Measurements from ENCODE around the gene BANP. TPM values are rescaled to one million over a fixed set of nuclear protein-coding genes. Genes with fewer than 3 reads are reported as not detected.
"Not testable (repeated sequence)": the region's sequence is repeated elsewhere in the genome, so short reads cannot be mapped to it uniquely, and the experiment has no call there.

Gene BANP
- total RNA-seq, 2 donors from 2014 or later: 14.7 to 20.9 TPM

DNA sequence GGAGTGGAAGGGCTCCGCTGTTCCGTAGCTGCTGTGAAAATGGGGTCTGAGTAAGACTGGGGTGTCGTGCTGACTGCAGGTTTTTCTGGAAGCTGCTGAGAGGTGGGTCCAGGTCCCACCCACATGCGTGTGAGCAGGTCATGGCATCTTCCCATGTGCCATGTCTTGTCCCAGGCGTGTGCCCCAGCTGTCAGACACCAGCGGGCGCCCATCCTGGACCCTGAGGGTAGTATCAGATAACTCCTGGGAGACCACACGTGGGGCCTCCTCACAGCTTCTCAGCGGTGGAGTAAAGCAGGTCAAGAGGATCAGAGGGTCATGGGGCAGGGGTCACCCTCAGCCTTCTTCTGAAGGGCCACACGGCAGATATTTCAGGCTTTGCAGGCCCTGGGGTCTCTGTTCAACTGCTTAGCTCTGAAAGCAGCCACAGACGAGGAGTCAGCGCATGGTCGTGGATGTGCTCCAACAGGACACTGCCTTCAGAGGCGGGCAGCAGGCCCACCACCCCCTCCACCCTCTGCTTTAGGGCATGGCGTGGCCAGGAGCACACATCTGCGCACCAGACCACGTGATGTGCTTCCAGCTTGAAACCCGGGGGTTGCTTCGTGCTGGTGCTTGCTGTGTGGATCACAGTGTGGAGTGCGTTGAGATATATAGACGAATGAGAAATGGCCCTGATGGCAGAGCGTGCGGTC lies 68.7 kb downstream of the BANP start:
- intact Hi-C loops (cut with DNase I): no loop called here
- DNase-seq (ENCODE audit: low spot score): peak; percentile 78

DNA sequence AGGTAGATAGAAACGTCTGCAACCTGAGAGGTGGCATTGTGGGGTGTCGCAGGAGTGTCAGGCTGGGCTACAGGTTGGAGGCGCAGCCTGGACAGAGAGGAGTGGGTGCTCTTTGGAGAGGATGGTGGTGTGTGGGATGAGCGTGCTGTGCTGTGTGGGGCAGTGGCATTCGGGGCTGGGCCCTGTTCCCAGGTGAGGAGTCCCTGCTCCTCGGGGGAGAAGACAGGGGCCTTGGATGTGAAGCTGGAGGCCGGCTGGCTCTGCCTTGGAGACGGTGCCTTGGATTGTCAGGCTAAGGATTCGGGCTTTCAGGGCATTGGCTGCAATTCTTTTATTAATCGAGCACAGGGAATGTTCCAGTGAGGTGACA lies 69.3 kb downstream of the BANP start:
- DNase-seq (ENCODE audit: low spot score): peak; percentile 71
- intact Hi-C loops (cut with DNase I): no loop called here

DNA sequence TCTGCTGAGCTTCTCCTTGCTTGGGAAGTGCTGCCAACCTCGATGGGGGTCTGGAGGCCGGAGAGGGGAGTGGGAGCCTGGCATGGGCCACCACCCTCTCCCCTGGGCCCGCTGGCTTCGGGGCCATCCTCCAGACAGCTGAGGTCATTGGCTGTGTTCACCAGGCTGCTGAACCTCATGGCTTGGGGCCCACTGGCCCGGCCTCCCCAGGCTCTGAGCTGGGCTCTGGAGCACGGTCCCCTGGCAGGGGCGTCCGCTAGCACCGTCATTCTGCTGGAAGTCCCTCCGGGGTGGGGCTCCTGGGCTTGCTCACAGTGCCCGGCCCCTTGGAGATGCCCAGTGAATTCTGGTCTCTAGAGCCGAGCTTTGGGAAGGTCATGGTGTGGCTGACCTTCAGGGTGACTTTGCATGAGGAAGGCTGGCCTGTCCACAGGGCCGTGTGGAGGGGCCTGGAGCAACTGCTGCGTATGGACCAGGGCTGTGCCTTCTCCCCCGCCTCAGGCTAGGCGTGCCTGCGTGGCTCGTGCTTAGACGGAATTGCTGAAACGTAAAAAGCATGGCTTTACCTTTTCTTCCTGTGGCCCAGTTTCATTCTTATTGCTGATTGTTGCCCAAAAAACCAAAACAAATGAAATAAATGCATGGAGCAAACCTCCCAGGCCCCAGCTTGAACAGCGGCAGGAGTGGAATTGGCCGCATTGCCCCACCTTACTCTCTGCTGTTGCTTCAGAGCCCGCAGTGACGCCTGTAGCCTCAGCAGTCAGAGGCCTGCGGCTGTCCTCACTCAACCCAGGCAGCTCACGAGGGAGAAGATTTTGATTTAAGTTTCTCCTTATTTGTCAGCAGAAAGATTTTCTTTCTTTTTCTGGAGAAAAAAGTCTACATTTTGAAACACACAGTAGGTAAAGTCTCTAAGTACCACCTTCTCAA lies 70.1 kb downstream of the BANP start:
- intact Hi-C loops (cut with DNase I): not testable (repeated sequence)
- DNase-seq (ENCODE audit: low spot score): peak; percentile 91

DNA sequence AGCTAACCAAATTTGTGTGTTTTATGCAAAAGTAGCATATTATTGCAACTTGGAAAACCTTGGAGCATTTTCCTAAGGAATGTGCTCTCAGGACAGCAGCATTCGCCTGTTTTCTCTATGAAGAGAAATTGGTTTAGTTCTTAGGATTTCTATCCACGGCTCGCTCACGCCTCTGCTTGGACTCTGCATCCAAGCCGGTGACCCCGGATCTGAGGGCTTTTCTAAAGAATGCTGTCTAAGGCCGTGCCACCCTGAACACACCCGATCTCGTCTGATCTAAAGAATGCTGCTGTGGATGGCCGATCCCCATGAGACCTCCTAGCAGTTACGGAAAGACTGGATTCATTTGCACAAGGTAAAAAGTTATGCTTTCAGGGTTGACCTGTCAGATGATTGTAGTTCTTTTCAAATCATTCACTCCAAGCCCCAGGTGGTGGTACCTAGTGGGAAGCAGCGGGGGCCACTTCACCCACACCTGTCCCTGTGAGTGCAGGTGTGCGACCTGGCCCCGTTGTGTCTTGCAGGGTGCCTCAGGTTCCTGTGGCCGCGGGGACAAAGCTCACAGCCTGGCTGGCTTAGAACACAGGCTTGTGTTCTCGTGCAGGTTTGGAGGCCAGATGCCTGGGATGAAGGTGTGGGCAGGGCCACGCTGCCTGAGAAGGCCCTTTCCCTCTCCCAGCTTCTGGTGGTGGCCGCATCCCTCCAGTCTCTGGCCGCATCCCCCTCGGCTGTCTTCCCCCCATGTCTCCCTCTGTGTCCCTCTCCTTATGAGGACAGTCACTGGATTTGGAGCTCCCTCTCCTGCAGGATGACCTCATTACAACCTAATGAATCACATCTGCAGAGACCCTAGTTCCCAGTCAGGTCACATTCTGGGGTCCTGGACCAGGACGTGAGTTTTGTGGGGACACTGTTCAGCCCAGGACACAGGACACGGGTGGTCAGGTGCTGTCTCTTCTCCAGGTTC lies 71.1 kb downstream of the BANP start:
- intact Hi-C loops (cut with DNase I): no loop called here
- DNase-seq (ENCODE audit: low spot score): peak; percentile 70

DNA sequence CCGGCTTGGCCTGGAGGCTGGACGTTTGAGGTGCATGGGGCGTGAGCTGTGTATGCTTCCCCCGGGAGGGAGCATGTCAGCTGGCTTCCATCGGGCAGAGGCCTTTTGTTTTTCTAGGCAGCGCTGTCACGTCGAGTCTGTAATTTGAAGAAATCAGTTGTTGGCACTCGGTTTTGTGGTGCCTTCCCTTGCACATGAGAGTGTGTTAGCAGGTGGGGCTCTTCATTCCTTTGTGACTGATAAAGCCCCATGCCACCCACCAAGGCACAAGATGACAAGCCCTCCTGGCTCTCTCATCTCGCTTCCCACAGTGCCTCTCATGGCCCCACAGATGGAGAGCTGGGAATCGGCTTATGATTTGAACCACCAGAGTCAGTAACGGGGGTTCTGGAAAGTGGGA lies 72.1 kb downstream of the BANP start:
- intact Hi-C loops (cut with DNase I): no loop called here
- peak; percentile 26 for DNase-seq (ENCODE audit: low spot score)

DNA sequence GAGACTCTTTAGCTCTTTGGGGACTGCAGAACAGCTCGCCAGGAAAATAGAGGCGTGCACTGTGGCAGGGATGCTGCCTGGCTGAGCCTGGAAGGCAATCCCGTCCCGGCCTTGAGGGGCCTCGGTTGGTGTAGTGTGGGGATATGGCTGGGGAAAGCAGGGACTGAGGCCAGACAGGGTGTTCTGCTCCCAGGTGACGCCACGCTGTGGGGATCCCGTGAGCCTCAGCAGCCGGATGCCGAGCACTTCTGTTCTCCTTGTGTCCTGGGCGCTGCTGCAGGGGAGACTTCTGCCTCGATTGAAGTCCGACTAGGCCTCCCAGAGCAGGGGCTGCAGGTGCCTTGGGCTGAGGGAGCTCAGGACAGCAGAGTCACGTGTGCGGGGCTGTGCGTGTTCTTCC lies 72.6 kb downstream of the BANP start:
- intact Hi-C loops (cut with DNase I): no loop called here
- DNase-seq (ENCODE audit: low spot score): peak; percentile 80

DNA sequence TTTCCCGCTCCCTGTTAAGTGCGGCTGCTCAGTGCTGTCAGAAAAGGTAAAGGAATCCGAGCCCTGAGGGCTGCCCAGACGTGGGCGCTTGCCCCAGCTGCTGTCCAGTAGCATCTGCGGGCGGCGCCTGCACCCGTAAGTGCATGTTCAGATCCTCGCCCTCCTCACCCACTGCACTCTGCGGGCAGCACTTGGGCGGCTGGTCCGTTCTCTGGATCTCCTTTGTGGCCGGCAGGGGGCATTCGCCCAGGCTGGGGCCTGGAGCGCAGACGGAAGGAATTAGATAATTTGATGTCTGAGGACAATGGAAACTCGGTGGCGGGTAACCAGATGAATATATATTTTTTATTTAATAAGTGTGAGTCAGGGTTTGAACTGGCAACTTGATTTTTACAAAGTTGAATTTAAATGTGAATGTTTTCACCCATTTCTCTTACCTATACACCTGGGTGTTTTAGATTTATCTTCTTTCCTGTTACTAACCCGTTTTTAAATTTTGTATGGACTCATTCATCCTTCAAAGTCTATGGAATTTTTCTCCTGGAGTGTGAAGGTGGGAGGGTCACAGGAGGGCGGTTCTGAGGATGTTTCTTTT lies 73.4 kb downstream of the BANP start:
- peak; percentile 85 for DNase-seq (ENCODE audit: low spot score)
- intact Hi-C loops (cut with DNase I): not testable (repeated sequence)

DNA sequence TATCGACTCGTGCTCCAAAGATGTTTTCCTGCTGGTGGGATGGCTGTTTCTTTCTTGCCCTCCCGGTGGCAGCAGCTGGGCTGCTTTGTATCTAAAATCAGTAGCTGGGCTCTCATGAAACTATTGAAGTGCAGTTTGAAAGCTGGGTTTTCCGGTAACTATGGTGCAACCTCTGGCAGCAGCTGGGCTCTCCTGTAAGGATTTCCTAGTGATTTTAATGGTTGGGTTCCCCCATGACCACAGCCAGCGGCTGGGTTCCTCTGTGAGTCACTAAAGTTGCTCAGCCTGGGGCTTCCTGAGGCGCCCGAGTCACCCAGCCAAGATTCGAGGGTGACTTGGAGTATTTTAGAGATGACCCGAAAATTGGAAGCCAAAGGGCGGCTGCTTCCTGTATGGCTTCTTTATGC lies 73.9 kb downstream of the BANP start:
- intact Hi-C loops (cut with DNase I): not testable (repeated sequence)
- peak; percentile 94 for DNase-seq (ENCODE audit: low spot score)

DNA sequence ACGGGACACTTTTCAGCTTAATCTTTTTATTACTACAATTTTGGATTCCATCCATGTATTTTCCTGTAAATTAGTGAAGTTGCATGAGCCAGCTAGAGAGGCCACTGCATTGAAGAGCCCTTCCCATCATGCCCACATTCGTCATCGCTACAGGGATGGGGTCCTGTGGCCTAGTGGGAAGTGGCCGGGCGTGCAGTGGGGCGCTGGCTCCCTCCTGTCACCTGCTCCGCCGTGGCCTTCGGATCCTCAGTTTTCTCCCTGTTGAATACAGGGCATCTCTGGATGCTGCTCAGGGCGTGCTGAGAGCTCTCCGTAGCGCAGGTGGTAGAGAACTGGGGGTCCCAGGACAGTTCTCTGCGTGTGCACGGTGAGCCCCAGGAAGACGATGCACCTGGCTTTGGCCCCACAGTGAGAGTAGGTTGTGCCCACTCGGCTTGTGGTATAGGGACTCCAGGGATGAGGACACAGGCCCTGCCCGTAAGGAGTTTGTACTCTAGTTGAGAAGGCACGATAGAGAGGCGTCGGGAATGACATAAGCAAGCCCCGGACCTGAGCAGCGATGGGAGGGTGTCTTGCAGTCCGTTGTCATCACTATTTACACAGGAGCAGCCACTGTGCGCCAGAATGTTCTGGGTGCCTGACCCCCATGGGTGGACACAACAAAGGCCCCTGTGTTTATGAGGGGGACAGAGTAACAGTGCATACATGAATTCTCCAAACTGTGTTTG lies 74.8 kb downstream of the BANP start:
- DNase-seq (ENCODE audit: low spot score): peak; percentile 32
- intact Hi-C loops (cut with DNase I): not testable (repeated sequence)

DNA sequence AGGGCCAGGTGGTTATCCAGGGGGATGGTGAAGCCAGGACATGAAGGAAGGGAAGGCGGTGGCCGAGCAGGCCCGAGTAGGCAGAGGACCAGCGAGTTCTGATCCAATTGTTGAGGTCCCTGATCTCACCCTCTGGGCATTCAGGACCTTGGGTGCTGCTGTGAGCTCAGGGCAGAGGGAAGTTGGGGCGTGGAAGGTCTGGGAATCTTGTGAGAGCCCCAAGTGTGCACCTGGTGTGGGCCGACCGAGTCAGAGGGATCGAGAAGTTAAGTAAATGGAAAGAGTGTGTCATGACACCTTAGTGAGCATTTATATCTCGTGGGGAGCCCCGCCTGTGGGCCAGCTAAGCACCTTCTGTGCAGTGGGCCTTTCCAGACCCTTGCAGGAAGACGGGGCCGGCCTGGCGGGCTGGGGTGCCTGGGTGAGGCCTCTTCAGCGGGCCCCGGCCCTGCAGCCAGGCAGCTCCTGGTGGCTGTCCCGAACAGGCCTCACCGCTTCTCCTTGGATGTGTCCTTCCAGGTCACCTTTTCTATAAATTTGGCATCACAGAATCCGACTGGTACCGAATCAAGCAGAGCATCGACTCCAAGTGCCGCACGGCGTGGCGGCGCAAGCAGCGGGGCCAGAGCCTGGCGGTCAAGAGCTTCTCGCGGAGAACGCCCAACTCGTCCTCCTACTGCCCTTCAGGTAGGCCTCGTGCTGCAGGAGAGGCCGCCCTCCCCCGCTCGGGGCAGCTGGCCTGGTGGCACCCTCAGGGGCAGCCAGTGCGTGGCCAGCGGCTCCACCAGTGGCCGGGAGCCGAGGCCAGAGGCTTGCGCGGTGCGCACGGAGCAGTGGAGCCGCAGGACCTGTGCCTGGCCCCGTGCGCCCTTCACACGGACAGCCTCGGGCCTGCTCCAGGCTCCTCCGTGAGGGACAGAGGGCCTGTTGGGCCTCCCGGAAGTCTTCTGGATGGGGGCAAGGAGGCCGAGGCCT lies 76.0 kb downstream of the BANP start:
- intact Hi-C loops (cut with DNase I): no loop called here
- peak; percentile 71 for DNase-seq (ENCODE audit: low spot score)

DNA sequence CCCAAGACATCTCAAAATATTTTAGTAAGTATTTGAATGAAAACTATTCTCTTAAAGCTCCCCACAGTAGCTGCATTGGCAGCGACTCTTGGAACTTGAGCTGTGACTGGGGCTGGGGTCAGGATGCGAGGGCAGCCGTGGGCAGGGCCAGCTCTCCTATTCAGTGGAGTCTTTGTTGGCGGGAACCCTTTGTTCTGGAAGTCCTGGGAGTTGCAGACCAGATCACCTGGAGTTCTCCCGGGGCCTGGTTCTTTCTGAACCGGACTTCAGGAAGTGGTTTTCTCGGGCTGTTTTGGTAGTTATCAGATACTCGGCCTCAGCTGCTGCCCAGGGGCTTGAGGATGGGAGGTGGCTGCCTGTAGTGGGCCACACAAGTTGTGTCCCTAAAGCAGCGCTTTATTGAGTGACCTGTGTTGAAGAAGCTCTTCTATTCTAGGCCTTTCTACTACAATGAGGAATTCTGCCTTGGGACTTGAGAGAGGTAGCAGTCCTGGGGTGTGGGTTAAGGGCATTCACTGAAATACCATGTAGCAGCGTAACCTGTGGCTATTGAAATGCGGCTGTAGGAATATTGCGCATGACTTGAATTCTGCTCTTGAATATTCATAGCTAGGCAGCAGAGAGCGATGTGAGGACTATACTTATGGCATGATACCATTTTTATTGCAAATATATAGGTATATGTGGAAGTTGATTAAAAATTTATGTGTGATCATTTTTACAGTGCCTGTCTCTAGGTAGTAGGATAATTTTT lies 77.1 kb downstream of the BANP start:
- intact Hi-C loops (cut with DNase I); DNase-seq (ENCODE audit: low spot score): not testable (repeated sequence)

DNA sequence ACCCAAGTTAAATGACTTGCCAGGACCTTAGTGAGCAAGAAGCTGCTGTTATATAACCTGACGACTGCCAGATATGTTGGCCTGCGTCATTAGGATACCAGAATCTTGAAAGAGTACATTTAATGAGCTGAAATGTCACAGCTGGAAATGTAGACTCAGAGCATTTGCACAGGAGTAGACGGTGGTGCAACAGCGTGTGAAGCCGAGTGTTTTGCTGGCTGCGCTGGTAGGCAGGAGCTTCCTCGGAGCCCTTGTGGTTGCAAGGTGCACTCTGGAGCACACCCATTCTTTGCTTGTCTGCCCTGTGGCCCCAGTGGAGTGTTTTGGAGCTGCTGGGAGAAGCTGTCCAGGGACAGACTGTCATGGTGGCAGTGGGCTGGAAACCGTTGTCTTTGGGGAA lies 79.3 kb downstream of the BANP start:
- peak; percentile 3 for DNase-seq (ENCODE audit: low spot score)
- intact Hi-C loops (cut with DNase I): no loop called here

DNA sequence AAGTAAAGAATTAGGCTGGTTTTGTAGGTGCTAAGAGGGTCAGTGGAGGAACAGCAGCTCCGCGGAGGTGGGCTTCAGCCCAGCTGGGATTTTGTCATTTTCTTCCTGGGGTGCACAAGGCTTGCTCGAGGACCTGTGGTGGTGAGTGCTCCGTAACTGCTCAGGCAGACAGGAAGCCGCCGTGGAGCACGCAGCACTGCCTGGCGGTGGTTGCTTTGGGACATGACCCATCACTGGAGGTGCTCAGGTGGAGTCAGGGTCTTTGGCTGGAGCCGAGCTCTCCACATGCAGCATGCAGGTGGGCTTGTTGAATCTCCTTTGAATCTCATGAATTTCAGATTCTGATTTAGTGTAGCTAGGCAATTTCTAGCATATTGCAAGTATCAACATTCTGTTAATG lies 79.7 kb downstream of the BANP start:
- intact Hi-C loops (cut with DNase I); DNase-seq (ENCODE audit: low spot score): not testable (repeated sequence)

DNA sequence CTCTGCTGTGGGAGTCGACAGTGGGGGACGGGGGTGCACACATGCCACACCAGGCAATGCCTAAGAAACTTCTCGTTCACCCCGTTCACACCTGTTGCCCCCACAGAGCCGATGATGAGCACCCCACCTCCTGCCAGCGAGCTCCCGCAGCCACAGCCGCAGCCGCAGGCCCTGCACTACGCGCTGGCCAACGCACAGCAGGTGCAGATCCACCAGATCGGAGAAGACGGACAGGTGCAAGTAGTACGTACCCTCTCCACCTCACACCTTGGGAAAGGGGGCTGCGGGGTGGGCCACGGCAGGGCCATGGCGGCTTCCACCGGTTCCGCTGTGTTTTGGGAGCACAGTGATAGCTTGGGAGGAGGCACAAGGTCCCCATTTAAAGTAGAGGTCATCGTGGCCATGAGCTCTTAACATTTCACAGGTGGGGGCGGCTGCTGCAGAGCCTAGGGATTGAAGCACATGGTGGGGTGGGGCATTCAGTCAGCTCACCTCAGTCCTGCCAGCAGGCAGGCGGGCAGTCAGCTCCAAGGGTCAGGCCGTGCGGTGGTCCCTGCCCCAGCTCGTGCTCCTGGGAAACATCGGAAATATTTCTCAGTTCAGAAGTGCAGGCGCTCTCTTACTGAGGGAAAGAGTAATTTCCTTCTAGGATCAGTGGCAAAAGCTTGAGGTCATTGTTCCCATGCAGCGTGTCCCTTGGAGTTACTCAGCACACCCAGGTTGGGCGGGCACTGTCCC lies 81.9 kb downstream of the BANP start:
- peak; percentile 60 for DNase-seq (ENCODE audit: low spot score)
- intact Hi-C loops (cut with DNase I): not testable (repeated sequence)

DNA sequence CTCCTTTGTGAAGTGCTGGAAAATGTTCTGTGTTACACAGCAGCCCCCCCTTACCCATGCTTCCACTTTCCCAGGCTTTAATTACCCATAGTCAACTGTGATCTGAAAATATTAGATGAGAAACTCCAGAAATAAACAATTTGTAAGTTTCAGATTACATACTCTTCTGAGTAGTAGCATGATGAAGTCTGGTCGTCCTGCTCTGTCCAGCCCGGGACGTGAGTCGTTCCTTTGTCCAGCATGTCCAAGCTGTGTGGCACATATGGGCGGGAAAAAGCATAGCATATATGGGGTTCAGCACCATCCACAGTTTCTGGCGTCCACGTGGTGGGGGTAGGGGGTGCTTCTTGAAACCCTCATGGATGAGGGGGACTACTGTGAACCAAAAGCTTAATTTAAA lies 83.5 kb downstream of the BANP start:
- DNase-seq (ENCODE audit: low spot score): no peak
- intact Hi-C loops (cut with DNase I): no loop called here

DNA sequence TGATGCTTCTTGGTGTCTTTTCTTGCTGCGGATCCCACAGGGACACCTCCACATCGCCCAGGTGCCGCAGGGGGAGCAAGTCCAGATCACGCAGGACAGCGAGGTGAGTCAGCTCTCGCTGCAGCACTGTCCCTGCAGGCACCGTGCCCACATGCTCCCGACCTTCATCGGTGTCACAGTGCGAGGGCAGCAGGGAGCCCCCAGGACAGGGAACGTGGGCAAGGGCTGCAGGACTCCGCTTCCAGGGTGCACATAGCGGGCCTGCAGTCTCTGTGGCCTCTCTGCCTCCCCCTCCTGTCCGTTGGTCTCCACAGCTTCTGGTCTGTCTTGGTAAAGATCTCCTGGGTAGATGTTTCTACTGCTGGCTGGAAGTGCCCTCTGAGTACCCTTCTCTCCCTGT lies 84.1 kb downstream of the BANP start:
- intact Hi-C loops (cut with DNase I): no loop called here
- DNase-seq (ENCODE audit: low spot score): peak; percentile 71
